Gastroesophageal sphincter (tissue), 3 donors: ENCODE measurements around the gene ARL5C.

Experiments used
- CTCF ChIP-seq, 4 experiments: fragments of 200-600 bp in 2 of 4; fragments of 450-650 bp in 2 of 4; sonication (generic) in 1 of 4; IDR thresholded peaks; one replicate each; pipeline ENCODE4 v1.5.1; 2017 to 2019; ENCODE audit warnings: antibody characterized with exemption in 4 of 4, mild to moderate bottlenecking in 2 of 4, moderate library complexity in 2 of 4
- EP300 ChIP-seq: sonication (generic); formaldehyde crosslinking; IDR thresholded peaks from one replicate; pipeline ENCODE4 v1.6.1; 2017; ENCODE audit warnings: antibody characterized with exemption, mild to moderate bottlenecking
- POLR2A ChIP-seq, 2 donors: fragments of 450-650 bp; IDR thresholded peaks; one replicate each; pipeline ENCODE4 v1.6.1; 2017; ENCODE audit warnings: antibody characterized with exemption in 2 of 2, mild to moderate bottlenecking in 2 of 2, moderate library complexity in 1 of 2

- TF ChIP-seq POLR2A (IDR thresholded peaks at IDR 0.05): no peak
- peak in 3 of 4 experiments; percentile 78 to 85 (median 83) for TF ChIP-seq CTCF (IDR thresholded peaks at IDR 0.05)
- no peak for TF ChIP-seq EP300
Observed at GRCh38 chr17:39174920-39175694, 9.1 kb upstream of the ARL5C start.
